Smooth muscle cell of the umbilical artery (primary cell): ENCODE results near the gene DGKI. TPM values are rescaled to one million over a fixed set of nuclear protein-coding genes. Genes with fewer than 3 reads are reported as not detected.

Experiments
- total RNA-seq: library from RNA; depleted of rRNA; stranded (reverse); fragments of >200 nt; gene quantifications from 2 replicates; pipeline ENCODE4 v1.2.3, GENCODE V29; 2014

The DGKI gene
- 15.5 and 18.7 TPM in 2 replicates for total RNA-seq

GRCh38 chr7:137846827-137847567 lies at the start of gene DGKI:
TSS of gene DGKI (minus strand) at chr7:137846974.

GRCh38 chr7:137343281-137343841 lies 503.4 kb downstream of the DGKI start, which contains the start of gene PTN:
TSS of gene PTN (minus strand) at chr7:137343733. CDS start at chr7:137254973, 88,760 bp downstream.

Other genes starting within 250 kb of the DGKI start
- 38.6 and 63.4 TPM in 2 replicates for gene CREB3L2, start 155.1 kb upstream of the DGKI start, total RNA-seq
- gene AKR1D1, start 229.5 kb upstream of the DGKI start, total RNA-seq: not detected in 2 replicates